ENCODE results near the gene NCDN. TPM values are rescaled to one million over a fixed set of nuclear protein-coding genes. Genes with fewer than 3 reads are reported as not detected.

Gene NCDN
- total RNA-seq, 1 experiment from 2014 or later = 12.8 TPM

DNA sequence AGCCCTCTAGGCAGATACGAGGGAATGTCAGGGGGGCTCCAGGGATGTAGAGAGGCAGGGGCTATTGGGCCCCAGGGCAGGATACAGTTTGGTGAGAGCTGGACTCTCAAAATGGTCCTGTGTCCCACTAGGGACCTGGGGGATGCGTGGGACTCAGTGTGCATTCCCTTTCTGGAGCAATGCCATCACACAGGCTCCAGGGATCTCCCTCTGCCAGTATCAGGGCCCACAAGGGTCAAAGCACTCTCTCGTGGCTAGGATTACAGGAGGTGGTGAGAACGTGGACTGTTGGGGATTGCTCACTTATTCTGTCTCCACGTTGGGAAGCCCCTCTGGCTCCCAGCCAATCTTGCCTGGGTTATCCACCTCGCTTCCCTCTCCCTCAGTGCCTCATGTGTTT lies 26.2 kb upstream of the NCDN start:
- DNase-seq = no peak
- no peaks in the 10 kb centered on the region for H3K9me3 ChIP-seq
- no TSS peak for BruUV-seq (replicated peaks)
- ChIA-PET POLR2A (no interaction called here), CTCF (no interaction called here)
- peaks cover 34% of the 10 kb centered on the region for H3K36me3 Mint-ChIP-seq (ENCODE audit: insufficient read depth, unreplicated experiment)
- H3K36me3 ChIP-seq (ENCODE audit: control insufficient read depth, insufficient read depth, low read length) = peaks cover 3% of the 10 kb centered on the region; the same call in 1 of the 2 replicates
- no peak for TF ChIP-seq CTCF (IDR thresholded peaks at IDR 0.05; ENCODE audit: insufficient read depth in 1 of 2, low read depth in 1 of 2, low read length in 1 of 2, severe bottlenecking in 1 of 2, unreplicated experiment in 1 of 2)
- H3K27me3 ChIP-seq (replicated peaks; ENCODE audit: control insufficient read depth, insufficient read depth, low read length) = no peaks in the 10 kb centered on the region
- H3K4me1 Mint-ChIP-seq (ENCODE audit: low read depth, unreplicated experiment) = no peaks in the 10 kb centered on the region
- intact Hi-C loops (cut with micrococcal nuclease; ENCODE audit: unreplicated experiment) = no loop called here
- H3K27ac Mint-ChIP-seq (ENCODE audit: unreplicated experiment) = no peak overlapping the region
- no peaks in the 10 kb centered on the region for H3K27me3 Mint-ChIP-seq (ENCODE audit: insufficient read depth, unreplicated experiment)
- peaks cover 24% of the 10 kb centered on the region for H3K9me3 Mint-ChIP-seq (ENCODE audit: unreplicated experiment)
- no peak overlapping the region for H3K4me3 ChIP-seq (ENCODE audit: low read depth, low read length)
- no peak overlapping the region for H3K4me3 Mint-ChIP-seq (ENCODE audit: unreplicated experiment)
- no peaks in the 10 kb centered on the region for H3K4me1 ChIP-seq

DNA sequence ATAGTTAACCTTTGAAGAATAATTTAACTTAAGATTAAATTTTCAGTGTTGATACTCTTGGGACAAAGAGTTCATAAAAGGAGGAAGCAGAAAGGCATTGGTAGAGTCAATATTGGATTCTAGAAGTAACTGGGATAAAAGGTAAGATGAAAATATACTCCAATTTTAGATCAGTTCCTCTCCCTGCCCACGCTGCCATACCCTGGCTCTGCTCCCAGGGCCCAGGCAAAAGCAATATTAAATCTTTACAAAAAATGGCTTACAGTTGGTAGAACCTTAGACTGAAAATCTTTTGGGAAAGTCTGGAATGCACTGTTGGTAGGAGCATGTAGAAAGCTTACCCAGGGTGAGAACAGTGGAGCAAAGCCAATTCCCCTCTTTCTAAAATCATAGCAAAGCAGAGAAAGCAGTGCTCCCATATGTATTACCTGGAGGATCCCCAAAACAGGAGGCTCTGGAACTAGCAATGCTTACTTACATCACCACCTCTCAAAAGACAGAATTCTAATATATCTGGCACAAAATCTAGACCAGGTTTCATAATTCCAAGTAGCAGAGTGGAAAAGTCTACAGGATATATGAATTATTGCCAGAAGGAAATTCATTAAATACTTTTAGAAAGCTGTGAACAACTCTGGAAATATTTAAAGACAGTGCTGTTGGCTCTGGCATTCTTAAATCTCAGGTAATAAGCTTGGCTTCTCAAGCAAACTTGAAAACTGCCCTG lies 24.9 kb upstream of the NCDN start:
- Mint-ChIP-seq H3K4me3 (ENCODE audit: unreplicated experiment) (no peak overlapping the region), H3K4me1 (ENCODE audit: low read depth, unreplicated experiment) (no peaks in the 10 kb centered on the region), H3K27ac (ENCODE audit: unreplicated experiment) (no peak overlapping the region), H3K36me3 (ENCODE audit: insufficient read depth, unreplicated experiment) (peaks cover 39% of the 10 kb centered on the region), H3K9me3 (ENCODE audit: unreplicated experiment) (peaks cover 17% of the 10 kb centered on the region), H3K27me3 (ENCODE audit: insufficient read depth, unreplicated experiment) (no peaks in the 10 kb centered on the region)
- no peak for TF ChIP-seq CTCF (IDR thresholded peaks at IDR 0.05; ENCODE audit: insufficient read depth in 1 of 2, low read depth in 1 of 2, low read length in 1 of 2, severe bottlenecking in 1 of 2, unreplicated experiment in 1 of 2)
- CTCF ChIA-PET = no interaction called here
- no peaks in the 10 kb centered on the region for H3K4me1 ChIP-seq
- H3K27me3 ChIP-seq (replicated peaks; ENCODE audit: control insufficient read depth, insufficient read depth, low read length) = no peaks in the 10 kb centered on the region
- peaks cover 3% of the 10 kb centered on the region; the same call in 1 of the 2 replicates for H3K36me3 ChIP-seq (ENCODE audit: control insufficient read depth, insufficient read depth, low read length)
- no peak overlapping the region for H3K4me3 ChIP-seq (ENCODE audit: low read depth, low read length)
- BruUV-seq (replicated peaks) = no TSS peak
- no peak for DNase-seq
- intact Hi-C loops (cut with micrococcal nuclease; ENCODE audit: unreplicated experiment) = no loop called here
- H3K9me3 ChIP-seq = no peaks in the 10 kb centered on the region
- POLR2A ChIA-PET = no interaction called here

DNA sequence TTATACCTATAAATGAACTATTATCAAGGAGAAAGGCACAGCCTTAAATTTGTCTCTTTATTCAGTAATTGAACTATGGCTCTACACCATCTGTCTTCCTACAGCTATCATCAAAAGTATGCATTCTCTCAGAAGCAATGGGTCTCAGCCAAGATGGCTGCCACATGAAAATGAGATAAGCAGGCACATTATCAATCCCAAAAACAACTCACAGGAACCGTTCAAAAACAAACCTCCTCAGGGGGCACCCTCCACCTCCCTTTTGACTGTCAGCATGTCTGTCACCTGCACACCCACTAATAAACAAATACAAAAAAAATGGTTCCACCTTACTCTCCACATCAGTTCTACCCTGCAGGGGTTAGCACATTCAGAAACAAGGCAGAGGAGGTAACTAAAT lies 24.0 kb upstream of the NCDN start:
- no peak overlapping the region for H3K27ac Mint-ChIP-seq (ENCODE audit: unreplicated experiment)

More for the DNA sequence above, 24.0 kb upstream of the NCDN start:
- CTCF ChIA-PET = no interaction called here
- no peaks in the 10 kb centered on the region for H3K27me3 ChIP-seq (replicated peaks; ENCODE audit: control insufficient read depth, insufficient read depth, low read length)
- BruUV-seq (replicated peaks) = no TSS peak
- no peak overlapping the region for H3K4me3 ChIP-seq (ENCODE audit: low read depth, low read length)
- no peaks in the 10 kb centered on the region for H3K4me1 ChIP-seq
- Mint-ChIP-seq H3K4me1 (ENCODE audit: low read depth, unreplicated experiment) (no peaks in the 10 kb centered on the region), H3K9me3 (ENCODE audit: unreplicated experiment) (peaks cover 10% of the 10 kb centered on the region), H3K36me3 (ENCODE audit: insufficient read depth, unreplicated experiment) (peaks cover 40% of the 10 kb centered on the region), H3K27me3 (ENCODE audit: insufficient read depth, unreplicated experiment) (no peaks in the 10 kb centered on the region), H3K4me3 (ENCODE audit: unreplicated experiment) (no peak overlapping the region)
- POLR2A ChIA-PET = no interaction called here
- DNase-seq = no peak
- H3K36me3 ChIP-seq (ENCODE audit: control insufficient read depth, insufficient read depth, low read length) = peaks cover 3% of the 10 kb centered on the region; the same call in 1 of the 2 replicates
- TF ChIP-seq CTCF (IDR thresholded peaks at IDR 0.05; ENCODE audit: insufficient read depth in 1 of 2, low read depth in 1 of 2, low read length in 1 of 2, severe bottlenecking in 1 of 2, unreplicated experiment in 1 of 2) = no peak
- intact Hi-C loops (cut with micrococcal nuclease; ENCODE audit: unreplicated experiment) = no loop called here
- H3K9me3 ChIP-seq = no peaks in the 10 kb centered on the region

Measured in Caco-2 (cell line).